Nephron progenitor cell (in vitro differentiated cells): ENCODE measurements around the gene SATB2.

ENCODE experiments used
- DNase-seq: peaks from one replicate; pipeline ENCODE4 v3.0.0; 2021
- H3K27ac Mint-ChIP-seq: 2 replicates; pipeline ENCODE4 v1.8.0; 2021; ENCODE audit warnings: mild to moderate bottlenecking, moderate library complexity, mixed read lengths
- H3K27me3 Mint-ChIP-seq: 2 replicates; pipeline ENCODE4 v1.8.0; 2021; ENCODE audit warnings: mild to moderate bottlenecking, low read depth, mixed read lengths; ENCODE audit not compliant: poor library complexity
- H3K36me3 Mint-ChIP-seq: 2 replicates; pipeline ENCODE4 v1.8.0; 2021; ENCODE audit warnings: low read depth, mixed read lengths
- H3K4me1 Mint-ChIP-seq: 2 replicates; pipeline ENCODE4 v1.8.0; 2021; ENCODE audit warnings: mixed read lengths
- H3K4me3 Mint-ChIP-seq: 2 replicates; pipeline ENCODE4 v1.8.0; 2021; ENCODE audit warnings: mild to moderate bottlenecking, moderate library complexity, mixed read lengths
- H3K9me3 Mint-ChIP-seq: 2 replicates; pipeline ENCODE4 v1.8.0; 2021; ENCODE audit warnings: mild to moderate bottlenecking, moderate library complexity, mixed read lengths
- CTCF ChIP-seq: fragments of 200-600 bp; sonication (generic); IDR thresholded peaks from 2 replicates; pipeline ENCODE4 v1.5.0; 2021; ENCODE audit warnings: antibody characterized with exemption

SATB2 gene

DNA sequence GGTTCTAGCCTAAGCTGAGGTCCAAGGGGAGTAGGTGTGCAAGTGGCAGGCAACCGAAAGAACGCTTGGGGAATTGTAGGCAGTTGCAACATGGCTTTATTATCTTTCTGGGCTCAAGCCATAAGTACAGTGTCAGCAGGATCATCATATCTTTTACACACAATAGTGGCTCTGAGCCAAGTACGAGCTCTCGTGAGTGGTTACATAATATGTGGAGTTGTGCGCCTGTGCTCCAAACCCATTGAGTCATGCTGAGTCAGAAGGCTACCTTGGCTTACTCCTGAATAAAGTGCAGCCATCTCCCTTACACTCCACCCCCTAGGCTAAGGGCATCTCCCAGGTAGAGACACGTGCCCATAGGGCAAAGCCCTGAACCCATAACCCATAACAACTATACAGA is 233.9 kb downstream of the SATB2 start:
- Mint-ChIP-seq H3K4me3 (no peak overlapping the region), H3K27ac (no peak overlapping the region), H3K27me3 (peaks cover 8% of the 10 kb centered on the region), H3K4me1 (no peaks in the 10 kb centered on the region), H3K36me3 (no peaks in the 10 kb centered on the region), H3K9me3 (peaks cover 10% of the 10 kb centered on the region)
- no peak for TF ChIP-seq CTCF
- no peak for DNase-seq

GRCh38 chr2:199220920-199221319 is 236.8 kb downstream of the SATB2 start:
- Mint-ChIP-seq H3K27me3 (peaks cover 8% of the 10 kb centered on the region), H3K9me3 (peaks cover 17% of the 10 kb centered on the region), H3K27ac (no peak overlapping the region), H3K36me3 (no peaks in the 10 kb centered on the region), H3K4me1 (no peaks in the 10 kb centered on the region), H3K4me3 (no peak overlapping the region)
- DNase-seq = no peak
- TF ChIP-seq CTCF = no peak

DNA sequence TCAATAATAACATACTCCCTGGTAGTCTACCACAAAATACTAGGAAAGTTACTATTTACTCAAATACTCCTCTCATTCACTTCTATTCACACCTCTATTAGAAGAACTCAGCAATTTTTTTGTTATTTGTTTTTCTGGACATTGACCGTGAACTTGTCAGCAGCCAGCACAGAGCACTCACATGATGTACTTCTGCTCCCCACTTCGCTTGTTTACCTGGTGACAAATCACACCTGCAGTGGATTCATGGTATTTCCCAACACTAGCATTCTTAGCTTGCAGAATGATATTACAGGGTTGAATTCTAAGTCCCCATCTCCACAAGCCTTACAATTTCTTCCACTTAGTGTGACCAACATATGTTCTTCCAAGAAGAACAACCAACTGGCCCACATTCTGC is 238.2 kb downstream of the SATB2 start:
- TF ChIP-seq CTCF = no peak
- no peaks in the 10 kb centered on the region for H3K36me3 Mint-ChIP-seq
- H3K9me3 Mint-ChIP-seq = peaks cover 17% of the 10 kb centered on the region
- no peaks in the 10 kb centered on the region for H3K4me1 Mint-ChIP-seq
- no peak for DNase-seq
- peaks cover 8% of the 10 kb centered on the region for H3K27me3 Mint-ChIP-seq
- no peak overlapping the region for H3K27ac Mint-ChIP-seq
- H3K4me3 Mint-ChIP-seq = no peak overlapping the region
